Right lung (tissue), 5 donors: ENCODE data around the gene COL16A1. TPM values are rescaled to one million over a fixed set of nuclear protein-coding genes. Genes with fewer than 3 reads are reported as not detected.

Source experiments
- DNase-seq, 2 donors: peaks; one replicate each; pipeline ENCODE4 v3.0.0-alpha.2; 2013
- polyA plus RNA-seq, 5 donors: library from polyadenylated mRNA; unstranded; fragments of 120-200 nt; gene quantifications; one replicate each; pipeline versions ENCODE4 v1.2.1 to v1.2.3, GENCODE V29; 2013; ENCODE audit warnings: inconsistent platforms in 1 of 5, low replicate concordance in 1 of 5; ENCODE audit not compliant: insufficient read length in 5 of 5, insufficient read depth in 1 of 5

COL16A1 gene
- polyA plus RNA-seq, 5 donors, result 99.7 to 160 (median 132) TPM

DNA sequence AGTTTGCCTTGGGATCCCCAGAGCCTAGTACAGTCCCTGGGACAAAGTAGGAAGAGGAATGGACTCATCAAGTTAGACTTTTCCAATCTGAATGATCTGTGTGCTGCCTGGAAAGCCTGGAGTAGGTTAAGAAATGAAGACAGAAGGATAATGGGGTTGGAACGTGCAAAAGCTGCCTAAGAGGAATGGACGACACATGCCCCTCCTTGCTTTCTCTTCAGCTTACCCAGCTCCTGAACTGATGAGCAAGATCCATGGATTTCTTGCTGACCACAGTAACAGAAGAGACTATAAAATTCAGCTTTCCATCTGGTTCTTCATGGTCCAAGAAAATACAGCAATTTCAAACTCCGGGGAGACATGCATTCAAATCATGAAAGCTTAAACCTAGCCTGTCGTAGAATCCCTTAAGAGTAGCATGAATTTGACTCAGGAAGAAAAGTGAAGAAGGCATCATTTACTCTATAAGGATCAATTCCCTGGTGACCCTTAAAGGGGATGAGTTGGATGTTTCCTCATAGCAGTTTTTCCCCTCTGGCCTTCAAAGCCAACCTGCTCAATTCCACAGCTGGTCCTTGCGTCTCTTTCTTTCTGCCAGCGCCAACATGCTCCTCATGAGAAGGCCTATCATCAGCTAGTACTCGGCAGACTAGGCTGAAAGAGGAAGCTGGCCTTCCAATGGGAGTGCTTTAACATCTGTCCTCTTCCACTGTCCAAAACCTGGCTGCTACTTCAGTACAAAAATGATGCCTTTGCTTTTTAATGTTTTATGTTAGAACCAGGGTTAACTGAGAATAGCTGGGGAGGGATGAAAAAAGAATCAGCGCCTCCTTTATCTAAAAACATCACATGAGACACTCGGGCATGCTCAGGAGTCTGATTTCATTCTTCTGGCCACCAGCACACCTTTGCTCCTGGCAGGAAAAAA lies 53.4 kb downstream of the COL16A1 start:
- no peak for DNase-seq

DNA sequence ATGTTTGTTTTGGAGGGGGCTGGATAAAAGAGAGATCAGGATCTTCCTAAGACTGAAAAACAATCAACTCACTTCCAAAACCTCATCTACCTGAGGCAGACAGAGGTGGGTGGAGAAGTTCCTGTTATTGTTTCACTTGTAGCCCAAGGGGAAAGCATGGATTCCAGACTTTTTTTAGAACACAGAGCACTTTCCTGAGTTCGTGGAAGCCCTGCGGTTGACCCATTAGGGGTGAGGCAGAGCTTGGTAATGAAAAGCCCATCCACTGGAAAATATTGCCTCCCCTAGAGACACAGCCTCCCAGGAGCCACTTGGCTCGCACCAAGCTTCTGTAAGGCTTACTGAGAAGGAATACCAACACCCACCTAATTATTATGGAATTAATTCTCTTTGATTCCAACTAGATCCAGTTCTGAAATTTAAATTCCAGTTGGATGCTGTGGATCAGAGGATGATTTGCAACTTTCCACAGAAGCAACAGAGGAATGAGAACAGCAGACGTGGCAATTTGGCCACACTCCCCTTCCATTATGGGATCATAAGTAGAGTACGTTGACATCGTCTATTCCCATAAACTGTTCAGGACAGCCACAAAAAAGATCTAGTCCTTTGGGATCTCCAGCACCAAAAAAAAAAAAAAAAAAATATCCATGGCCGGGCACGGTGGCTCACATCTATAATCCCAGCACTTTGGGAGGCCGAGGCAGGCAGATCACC lies 55.0 kb downstream of the COL16A1 start:
- DNase-seq, result no peak

DNA sequence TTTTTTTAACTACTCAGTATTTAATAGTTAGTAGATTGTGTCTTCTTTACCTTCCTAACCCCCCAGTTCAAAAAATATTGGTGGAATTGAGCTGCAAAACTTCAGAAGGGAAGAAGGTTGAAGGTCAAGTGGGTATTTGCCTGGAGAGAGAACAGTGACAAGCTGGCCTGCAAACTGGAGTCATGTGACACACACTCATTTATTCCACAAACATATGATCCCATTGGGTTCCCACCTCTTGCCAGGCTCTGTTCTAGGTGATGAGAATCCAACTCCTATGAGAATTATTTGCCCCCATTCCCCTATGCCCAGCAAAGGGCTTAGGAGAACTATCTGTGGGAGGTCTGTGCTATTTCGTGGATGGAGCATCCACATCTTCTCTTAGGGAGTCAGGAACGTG lies 55.6 kb downstream of the COL16A1 start:
- no peak for DNase-seq

DNA sequence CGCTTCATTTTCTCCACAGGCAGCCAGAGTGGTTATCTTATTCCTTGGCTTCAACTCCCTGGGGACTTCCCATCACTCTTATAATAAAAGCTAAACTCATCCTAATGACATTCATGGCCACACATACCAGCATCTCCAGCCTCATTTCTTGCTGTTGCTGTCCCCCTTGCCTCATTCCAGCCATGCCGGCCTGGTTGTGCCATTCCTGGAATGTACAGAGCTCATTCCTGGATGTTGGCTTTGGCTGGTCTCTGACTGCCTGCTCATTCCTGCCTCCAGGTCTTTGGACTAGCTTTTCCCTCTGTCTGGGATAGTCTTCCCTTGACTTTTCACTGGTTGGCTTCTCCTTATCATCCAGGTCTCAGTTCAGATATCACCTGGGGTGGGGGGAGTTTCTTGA lies 56.7 kb downstream of the COL16A1 start:
- DNase-seq, result no peak

DNA sequence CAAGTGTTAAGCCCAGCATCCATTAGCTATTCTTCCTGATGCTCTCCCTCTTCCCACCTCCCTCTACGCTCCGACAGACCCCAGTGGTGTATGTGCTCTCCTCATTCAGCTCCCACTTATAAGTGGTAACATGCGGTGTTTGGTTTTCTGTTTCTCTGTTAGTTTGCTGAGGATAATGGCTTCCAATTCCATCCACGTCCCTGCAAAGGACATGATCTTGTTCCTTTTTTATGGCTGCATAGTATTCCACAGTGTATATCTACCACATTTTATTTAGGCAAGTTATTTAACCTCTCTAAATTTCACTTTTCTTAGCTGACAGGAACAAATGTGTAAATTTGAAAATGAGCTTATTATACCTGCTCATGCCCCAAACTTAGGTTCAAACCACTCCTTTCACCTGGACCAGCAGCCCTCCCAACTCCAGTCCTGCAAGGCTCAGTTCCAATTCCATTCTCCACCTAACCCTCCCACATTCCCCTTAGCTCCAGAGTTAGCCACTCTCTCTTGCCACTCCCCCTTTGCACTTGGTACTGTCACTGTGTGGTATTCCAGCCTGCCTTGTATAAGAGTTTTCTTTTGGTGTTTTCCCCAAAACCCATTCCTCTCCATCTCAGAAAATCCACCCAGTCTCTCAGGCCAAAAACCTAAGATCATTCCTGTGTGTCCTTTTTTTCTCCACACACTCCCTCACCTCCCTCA lies 57.4 kb downstream of the COL16A1 start:
- DNase-seq, result no peak

DNA sequence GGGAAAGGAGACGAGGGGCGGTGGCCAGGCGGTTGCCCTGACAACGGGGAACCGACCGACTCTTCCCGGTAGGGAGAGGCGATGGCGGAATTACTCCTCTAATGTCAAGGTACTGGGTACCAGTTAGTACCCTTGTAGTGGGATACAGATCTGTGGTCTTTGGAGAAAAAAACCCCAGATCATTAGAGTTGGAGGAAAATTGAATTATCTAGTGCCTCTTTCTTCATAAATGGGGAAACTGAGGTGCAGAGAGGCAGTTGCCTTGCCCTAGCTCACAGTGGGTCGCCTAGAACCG lies 58.6 kb downstream of the COL16A1 start:
- DNase-seq, result no peak

DNA sequence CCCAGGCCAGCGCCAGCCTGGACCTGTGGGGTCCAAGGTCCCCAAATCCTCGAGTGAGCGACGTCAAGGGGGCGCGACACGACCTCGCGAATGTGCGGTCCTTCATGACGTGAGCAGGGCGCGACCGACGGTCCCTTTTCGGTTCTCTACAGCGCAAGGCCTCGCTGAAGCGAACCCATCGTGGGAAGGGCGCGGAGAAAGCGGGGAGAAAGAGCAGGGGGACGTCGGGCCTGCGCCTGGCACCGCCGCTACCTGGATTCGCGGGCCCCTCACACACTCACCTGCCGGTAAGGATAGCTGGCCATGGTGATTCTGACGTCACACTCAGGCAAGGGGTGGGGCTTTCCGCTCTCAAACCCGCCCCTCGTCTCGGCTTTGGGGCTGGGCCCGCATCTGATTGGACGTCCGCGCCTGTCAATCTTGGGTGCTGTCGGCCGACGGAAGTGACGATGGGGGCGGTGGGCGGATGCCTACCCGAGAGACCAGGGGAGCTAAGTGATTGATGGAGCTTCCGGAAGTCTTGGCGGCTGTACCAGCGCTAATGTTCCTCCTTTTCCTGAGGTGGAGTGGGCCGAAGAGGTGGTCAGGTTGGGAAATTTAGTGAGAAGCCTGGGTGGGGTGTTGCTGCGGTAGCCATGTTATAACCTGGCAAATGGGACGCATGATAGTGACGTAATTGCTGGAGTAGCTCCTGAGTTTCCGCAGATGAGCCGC lies 59.1 kb downstream of the COL16A1 start, which contains the start of gene PEF1:
TSS of gene PEF1 (minus strand) at position 317 of the 714 bp plus-strand sequence. CDS start at position 305, 12 bp downstream.
- DNase-seq, result peak; percentile 99

DNA sequence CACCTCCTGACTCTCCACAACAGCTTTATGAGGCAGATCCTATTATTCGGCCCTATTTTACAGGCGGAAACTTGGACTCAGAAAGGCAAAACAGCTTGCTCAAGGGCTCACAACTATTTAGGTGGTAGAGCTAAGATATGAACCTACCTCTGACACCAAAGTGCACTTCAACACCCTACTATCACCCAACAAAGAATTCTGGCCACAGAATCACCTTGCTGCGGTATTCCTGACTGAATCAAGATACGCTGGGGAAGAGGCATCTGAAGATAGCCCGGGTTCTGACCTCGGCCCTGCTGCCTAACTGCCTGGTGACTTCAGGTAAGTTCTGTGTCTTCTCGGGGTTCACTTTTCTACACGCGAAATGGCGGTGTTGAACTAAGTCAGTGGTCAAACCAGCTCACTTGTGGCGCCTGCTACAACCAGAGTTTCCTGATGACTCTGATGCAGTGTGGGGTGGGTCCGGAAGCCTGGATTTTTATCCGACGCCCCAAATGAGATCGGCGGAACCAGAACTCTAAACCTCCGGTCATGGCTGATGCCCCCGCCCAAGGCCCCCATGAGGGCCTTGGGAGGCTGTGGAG lies 59.7 kb downstream of the COL16A1 start:
- no peak for DNase-seq

DNA sequence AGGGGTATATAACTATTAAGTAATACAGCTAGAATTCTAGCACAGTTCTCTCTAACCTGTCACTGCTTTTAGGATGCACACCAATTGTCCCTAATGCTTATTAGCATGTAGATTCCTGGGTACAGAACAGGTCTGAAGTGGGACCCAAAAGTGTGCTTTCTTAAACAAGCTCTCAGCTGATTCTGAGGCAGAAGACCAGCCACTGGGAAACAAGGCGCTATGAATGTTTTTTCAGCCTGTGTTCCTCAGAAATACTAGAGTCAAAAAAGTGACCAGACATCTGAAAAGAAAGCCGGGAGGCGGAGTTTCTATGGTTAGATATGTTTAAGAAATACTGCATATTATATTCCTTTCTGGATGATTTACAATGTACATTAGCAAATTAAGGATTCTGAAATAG lies 60.9 kb downstream of the COL16A1 start:
- no peak for DNase-seq

DNA sequence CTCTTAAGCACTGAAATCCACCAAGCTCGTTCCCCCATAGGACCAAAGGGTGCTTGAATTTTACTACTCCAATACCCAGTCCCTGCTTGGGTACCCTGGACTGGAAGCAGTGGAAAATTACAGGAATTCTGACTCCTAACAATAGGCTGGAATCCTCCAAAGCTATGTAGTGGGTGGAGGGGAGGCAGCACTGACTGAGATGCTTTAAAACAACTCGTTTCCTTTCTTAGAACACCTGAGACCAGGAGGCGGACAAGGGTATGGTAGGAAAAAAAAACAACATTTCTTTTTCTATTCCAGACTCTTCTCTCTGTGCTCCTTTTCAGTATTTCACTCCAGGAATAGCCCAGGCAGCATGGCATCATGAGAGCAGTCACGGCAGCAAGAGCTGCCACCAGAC lies 61.5 kb downstream of the COL16A1 start:
- DNase-seq, result no peak

DNA sequence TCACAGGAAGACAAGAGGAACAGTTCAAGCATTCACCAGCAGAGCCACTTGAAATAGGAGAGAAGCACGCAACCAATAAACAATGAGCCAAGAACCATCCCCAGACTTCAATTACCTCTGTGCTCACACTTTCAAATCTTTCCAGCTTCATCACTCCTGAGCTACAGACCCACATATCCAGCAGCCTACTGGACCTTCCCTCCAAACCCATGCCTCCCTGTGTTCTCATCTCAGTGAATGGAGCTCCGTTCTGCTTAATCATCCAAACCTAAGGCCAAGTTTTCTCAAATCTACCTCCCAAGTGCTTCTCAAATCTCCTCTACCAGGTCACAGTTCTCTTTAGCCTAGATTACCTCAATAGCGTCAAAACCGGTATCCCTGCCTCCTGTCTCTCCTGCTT lies 62.9 kb downstream of the COL16A1 start:
- no peak for DNase-seq

DNA sequence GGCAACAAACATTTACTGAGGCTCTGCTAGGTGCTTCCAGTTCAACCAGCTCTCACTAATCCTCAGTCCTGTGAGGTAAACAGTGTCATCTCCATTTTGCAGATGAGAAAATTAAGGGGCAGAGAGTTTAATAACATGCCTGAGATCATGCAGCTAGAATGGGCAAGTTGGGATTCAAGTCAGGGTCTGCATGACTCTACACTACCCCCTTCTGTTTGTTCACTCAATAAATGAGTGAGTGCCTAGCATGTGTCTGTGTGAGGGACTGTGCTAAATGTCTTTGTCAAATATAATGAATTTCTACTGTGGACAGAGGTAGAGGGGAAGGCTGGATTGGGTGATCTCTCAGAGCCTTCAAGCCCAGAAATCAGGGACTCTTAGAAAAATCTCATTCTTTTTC lies 63.6 kb downstream of the COL16A1 start:
- DNase-seq, result no peak

DNA sequence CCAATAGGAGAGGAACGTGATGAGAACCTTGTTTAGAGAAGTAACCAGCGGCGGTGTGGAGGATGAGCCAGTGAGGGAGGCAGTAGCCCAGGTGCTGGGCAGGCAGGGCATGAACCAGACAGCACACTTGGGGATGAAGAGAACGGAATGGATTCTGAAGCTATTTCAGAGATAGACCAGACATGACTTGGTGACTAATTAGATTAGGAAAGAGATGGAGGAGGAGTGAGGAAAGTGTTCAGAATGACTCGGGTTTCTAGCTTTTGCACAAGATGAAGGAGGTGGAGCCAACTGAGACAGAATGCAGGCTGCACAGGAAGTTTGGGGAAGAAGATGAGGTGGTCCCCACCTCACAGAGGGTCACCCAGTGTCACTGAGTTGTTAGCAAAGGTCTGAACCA lies 64.3 kb downstream of the COL16A1 start:
- no peak for DNase-seq

DNA sequence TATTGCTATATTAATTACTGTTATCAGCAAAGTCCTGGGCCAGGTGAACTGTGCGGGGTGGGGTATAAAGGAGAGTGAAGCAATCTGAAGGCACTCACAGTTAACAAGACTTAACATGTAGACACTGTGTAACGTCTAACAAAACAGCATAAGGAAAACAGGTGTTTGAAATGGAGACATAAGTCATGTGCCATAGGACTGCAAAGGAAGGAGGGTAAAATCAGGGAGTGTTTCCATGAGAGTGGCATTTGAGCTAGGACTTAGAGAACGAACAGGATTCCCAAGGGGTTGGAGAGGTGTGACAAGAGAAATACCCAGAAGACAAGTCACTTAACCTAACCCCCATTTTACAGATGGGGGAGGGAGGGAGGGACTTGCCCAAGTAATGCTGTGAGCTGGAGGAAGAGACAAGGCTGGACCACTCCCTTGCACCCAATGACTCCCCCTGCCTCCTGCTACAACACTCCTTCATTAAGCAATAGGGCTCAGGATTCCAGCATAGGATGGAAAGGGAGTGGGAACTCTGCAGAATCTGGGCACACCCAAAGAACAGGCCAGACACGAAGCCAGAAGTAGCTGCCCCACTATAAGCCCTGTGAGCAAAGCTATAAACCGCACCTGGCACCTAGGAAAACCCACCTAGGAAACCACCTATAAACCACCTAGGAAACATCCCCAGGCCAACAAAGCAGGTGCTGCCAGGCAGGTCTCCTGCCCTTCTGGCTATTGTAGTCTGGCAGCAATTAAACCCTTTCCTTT lies 65.7 kb downstream of the COL16A1 start:
- DNase-seq, result no peak

DNA sequence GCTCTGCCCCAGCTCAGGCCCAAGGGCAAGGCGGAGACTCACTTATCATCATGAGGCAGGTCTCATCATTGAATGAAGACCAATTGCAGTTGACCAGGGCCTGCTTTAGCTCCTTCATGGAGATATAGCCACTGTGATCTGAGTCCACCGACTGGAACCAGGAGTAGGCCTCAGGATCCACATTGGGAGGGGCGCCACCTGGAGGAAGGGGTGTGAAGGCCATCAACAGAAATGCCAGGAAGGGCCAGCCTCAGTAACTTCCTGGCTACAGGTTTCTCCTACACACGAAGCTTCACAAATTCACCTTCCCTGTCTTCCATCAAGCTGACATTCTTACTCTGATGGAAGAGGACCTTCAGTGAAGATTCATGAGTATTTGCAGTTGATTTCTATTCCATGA lies 70.7 kb downstream of the COL16A1 start:
- no peak for DNase-seq

DNA sequence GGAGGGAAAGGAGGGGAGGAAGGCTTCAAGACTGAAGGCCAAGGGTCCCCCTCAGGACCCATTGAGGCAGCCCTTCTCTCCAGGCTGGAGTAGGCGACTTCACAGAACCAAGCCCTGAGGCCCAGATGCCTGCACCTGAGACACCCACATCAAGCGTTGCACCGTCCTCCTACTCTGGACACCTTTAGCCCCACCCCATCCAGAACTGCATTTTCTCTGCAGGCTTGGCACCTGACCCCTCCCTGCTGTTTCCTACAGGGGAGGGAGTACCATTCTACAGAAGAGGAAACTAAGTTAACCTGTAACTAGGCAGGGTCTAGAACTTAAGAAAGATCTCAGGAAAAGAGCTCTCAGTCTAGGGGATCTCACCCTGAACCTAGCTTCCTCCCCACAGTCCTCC lies 71.2 kb downstream of the COL16A1 start:
- no peak for DNase-seq

DNA sequence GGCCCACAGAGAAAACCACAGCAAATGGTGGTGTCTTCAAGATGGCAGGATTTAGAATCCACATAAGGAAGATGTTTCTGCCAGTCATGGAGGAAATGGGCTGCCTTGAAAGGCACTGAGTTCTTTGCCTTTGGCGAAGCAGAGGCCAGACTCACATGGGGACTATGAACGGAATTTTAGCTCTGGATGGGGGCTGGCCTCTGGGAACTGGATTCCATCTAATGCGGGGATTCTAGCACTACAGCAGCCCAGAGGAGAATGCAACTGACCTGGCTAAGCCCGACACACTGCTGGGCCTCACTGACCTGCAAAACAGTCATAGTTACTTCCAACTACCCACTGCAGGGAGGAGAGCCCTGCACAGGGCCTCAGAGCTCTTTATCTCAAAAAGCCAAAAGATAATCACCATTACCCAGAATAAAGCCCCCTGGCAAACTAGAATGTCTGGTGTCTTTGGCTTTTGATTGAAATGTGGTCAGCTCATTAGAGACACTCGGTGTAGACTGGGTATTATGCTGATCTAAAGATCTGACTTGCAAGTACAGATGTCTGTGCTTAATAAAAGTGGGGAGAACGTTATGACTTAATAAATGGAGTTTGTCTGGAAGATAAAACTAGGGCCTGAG lies 74.8 kb downstream of the COL16A1 start:
- DNase-seq, result no peak

DNA sequence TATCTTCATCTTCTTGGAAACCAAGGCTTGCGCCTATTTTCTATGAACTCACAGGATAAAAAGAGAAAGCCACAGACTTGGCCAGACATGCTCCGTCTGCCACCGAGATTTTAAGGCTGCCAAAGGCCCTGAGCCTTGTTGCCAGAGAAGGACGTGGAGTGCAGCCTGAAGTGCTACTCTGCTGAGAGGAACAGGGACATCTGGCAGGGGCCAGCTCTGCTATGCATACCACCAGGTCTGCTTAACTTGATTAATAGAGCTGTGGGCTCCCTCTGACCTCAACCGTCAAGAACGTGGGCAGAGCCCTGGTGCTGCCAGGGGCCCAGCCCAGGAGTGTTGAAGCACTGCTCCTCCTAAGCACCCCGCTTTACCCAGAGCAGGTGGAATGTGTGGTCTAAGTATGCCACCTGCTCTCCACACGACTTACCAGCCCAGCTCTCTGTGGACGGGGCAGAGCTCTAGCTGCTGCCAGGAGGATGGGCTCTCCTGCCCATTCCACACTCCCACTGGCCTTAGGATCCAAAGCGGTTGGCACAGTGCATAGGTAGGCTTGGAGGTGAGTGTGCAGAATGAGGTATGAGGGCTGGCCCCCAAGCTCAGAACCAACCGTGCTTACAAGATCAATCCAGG lies 75.8 kb downstream of the COL16A1 start:
- peak; percentile 27 to 52 for DNase-seq

DNA sequence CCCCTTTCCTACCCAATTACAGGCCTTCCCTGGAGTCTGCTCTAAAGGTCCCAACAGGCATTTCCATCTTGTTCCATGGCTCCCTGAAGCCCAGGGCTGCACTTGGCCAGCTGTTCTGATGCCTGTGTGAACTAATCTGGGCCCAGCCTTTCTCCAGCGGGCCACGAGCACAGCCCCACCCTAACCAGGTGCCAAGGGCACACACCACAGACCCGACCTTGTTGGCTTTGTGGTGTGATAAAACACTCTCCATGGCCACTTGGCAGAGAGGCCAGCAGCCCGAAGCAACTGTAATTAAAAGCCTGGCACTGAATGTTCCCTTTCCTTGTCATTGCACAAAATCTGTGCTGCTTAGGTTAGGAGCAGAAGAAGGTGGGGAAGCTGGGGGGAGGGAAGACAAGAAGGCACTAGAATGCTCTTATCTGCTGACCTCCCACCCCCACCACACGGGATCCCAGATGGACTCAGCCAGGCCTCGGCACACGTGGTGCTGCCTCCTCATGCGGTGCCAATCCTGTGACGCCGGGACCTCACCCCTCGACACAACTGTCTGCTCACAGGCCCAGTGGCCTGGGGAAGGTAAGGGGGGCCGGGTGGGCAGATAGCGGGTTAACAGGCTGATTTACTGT lies 76.4 kb downstream of the COL16A1 start:
- no peak for DNase-seq
